Mononuclear cell (primary cell): ENCODE results near the gene MRPL20. TPM values are rescaled to one million over a fixed set of nuclear protein-coding genes. Genes with fewer than 3 reads are reported as not detected.
"Not testable (repeated sequence)": the region's sequence is repeated elsewhere in the genome, so short reads cannot be mapped to it uniquely, and the experiment has no call there.

Experiments used
- H3K27me3 ChIP-seq: 2 replicates; pipeline ENCODE4 v1.6.0; 2011; ENCODE audit warnings: low read length, control low read depth; ENCODE audit not compliant: insufficient read depth
- H3K4me1 ChIP-seq: 2 replicates; pipeline ENCODE4 v1.5.1; 2011; ENCODE audit warnings: mild to moderate bottlenecking, low read length, control low read depth; ENCODE audit not compliant: insufficient read depth
- H3K4me3 ChIP-seq: 2 replicates; pipeline ENCODE4 v1.5.1; 2011; ENCODE audit warnings: mild to moderate bottlenecking, low read length, moderate library complexity
- H3K9me3 ChIP-seq: 2 replicates; pipeline ENCODE4 v1.5.1; 2011; ENCODE audit warnings: low read depth, mild to moderate bottlenecking, control low read depth, low read length
- total RNA-seq: library from RNA; depleted of rRNA; stranded (reverse); fragments of >200 nt; gene quantifications from one replicate; pipeline ENCODE4 v1.2.3, GENCODE V29; 2012

MRPL20 gene
- total RNA-seq, 1 donor = 39.5 TPM

GRCh38 chr1:1407636-1408318, 684 bp upstream of the MRPL20 start:
- no peaks in the 10 kb centered on the region for H3K27me3 ChIP-seq
- H3K9me3 ChIP-seq = no peaks in the 10 kb centered on the region
- H3K4me1 ChIP-seq = peaks cover 26% of the 10 kb centered on the region
- H3K4me3 ChIP-seq = peak overlapping the region; percentile 98

GRCh38 chr1:1406101-1406820, 832 bp downstream of the MRPL20 start:
- Histone ChIP-seq H3K4me1 (peaks cover 26% of the 10 kb centered on the region), H3K4me3 (peak overlapping the region; percentile 98), H3K9me3 (no peaks in the 10 kb centered on the region), H3K27me3 (no peaks in the 10 kb centered on the region)

- Histone ChIP-seq H3K27me3 (no peaks in the 10 kb centered on the region), H3K4me1 (peaks cover 41% of the 10 kb centered on the region)
Observed at GRCh38 chr1:1403653-1404052, 3.4 kb downstream of the MRPL20 start.

GRCh38 chr1:1402901-1403392, 4.1 kb downstream of the MRPL20 start:
- H3K27me3 ChIP-seq, H3K4me3 ChIP-seq, H3K9me3 ChIP-seq: not testable (repeated sequence)
- peaks cover 42% of the 10 kb centered on the region for H3K4me1 ChIP-seq

More at GRCh38 chr1:1403653-1404052, 3.4 kb downstream of the MRPL20 start:
- H3K4me3 ChIP-seq = no peak overlapping the region
- H3K9me3 ChIP-seq = no peaks in the 10 kb centered on the region

- H3K27me3 ChIP-seq = no peaks in the 10 kb centered on the region
- peaks cover 45% of the 10 kb centered on the region for H3K4me1 ChIP-seq
- H3K4me3 ChIP-seq = no peak overlapping the region
- H3K9me3 ChIP-seq = no peaks in the 10 kb centered on the region
Observed at GRCh38 chr1:1402072-1402900, 4.8 kb downstream of the MRPL20 start.

GRCh38 chr1:1401457-1402010, 5.6 kb downstream of the MRPL20 start:
- Histone ChIP-seq H3K4me1 (peaks cover 50% of the 10 kb centered on the region), H3K27me3 (no peaks in the 10 kb centered on the region), H3K9me3 (no peaks in the 10 kb centered on the region), H3K4me3 (no peak overlapping the region)

- no peaks in the 10 kb centered on the region for H3K27me3 ChIP-seq
- peaks cover 43% of the 10 kb centered on the region for H3K4me1 ChIP-seq
- H3K4me3 ChIP-seq = no peak overlapping the region
- no peaks in the 10 kb centered on the region for H3K9me3 ChIP-seq
Observed at GRCh38 chr1:1400576-1401456, 6.3 kb downstream of the MRPL20 start.

GRCh38 chr1:1399872-1400575, 7.1 kb downstream of the MRPL20 start:
- Histone ChIP-seq H3K4me1 (peaks cover 35% of the 10 kb centered on the region), H3K9me3 (no peaks in the 10 kb centered on the region), H3K27me3 (no peaks in the 10 kb centered on the region), H3K4me3 (peak overlapping the region; percentile 94)

- Histone ChIP-seq H3K27me3 (no peaks in the 10 kb centered on the region), H3K4me1 (peaks cover 35% of the 10 kb centered on the region), H3K9me3 (no peaks in the 10 kb centered on the region), H3K4me3 (peak within 1 kb of the TSS; percentile 94)
Observed at GRCh38 chr1:1399187-1399871, 7.8 kb downstream of the MRPL20 start, which contains the start of gene CCNL2. CCNL2 (minus strand) TSS chr1:1399335; CDS start chr1:1399306, 29 bp downstream.

GRCh38 chr1:1398677-1399186, 8.4 kb downstream of the MRPL20 start:
- Histone ChIP-seq H3K4me1 (peaks cover 35% of the 10 kb centered on the region), H3K9me3 (no peaks in the 10 kb centered on the region), H3K27me3 (no peaks in the 10 kb centered on the region), H3K4me3 (peak overlapping the region; percentile 94)

- H3K27me3 ChIP-seq = no peaks in the 10 kb centered on the region
- H3K4me3 ChIP-seq = peak overlapping the region; percentile 94
- H3K4me1 ChIP-seq = peaks cover 35% of the 10 kb centered on the region
Observed at GRCh38 chr1:1397839-1398523, 9.1 kb downstream of the MRPL20 start.

GRCh38 chr1:1395166-1395565, 11.9 kb downstream of the MRPL20 start:
- H3K27me3 ChIP-seq = no peaks in the 10 kb centered on the region
- no peak overlapping the region for H3K4me3 ChIP-seq
- peaks cover 25% of the 10 kb centered on the region for H3K4me1 ChIP-seq

More at GRCh38 chr1:1397839-1398523, 9.1 kb downstream of the MRPL20 start:
- H3K9me3 ChIP-seq = no peaks in the 10 kb centered on the region

More at GRCh38 chr1:1395166-1395565, 11.9 kb downstream of the MRPL20 start:
- H3K9me3 ChIP-seq = no peaks in the 10 kb centered on the region
